M059J (cell line): Measurements from ENCODE around the gene NUDT6. TPM values are rescaled to one million over a fixed set of nuclear protein-coding genes. Genes with fewer than 3 reads are reported as not detected.
"Not testable (repeated sequence)": the region's sequence is repeated elsewhere in the genome, so short reads cannot be mapped to it uniquely, and the experiment has no call there.

Experiments
- DNase-seq: peaks from one replicate; pipeline ENCODE4 v3.0.0-alpha.2; 2012; ENCODE audit warnings: low read depth
- total RNA-seq: library from RNA; depleted of rRNA; stranded (reverse); fragments of >200 nt; shearing (Covaris generic); gene quantifications from 2 replicates; pipeline ENCODE4 v1.2.3, GENCODE V29; 2014

NUDT6 gene
- total RNA-seq, 1 experiment from 2014 or later: 11.0 TPM

DNA sequence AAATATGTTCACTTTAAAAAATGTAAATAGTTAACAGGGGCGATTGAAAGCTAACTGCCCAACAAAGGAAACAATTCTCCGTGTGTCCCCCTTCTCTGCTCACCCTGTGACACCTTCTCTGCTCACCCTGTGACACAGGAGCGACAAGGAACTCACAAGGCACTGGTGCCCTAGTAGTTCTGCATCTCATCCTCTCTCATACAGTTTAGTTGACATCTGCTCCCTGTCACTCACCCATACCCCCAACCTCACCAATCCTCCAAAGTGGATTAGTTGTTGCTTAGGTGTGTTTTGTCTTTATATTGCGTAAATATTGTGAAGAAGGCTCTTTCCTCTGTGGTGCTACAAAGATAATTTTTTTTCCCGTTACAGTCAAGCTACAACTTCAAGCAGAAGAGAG is 46.4 kb downstream of the NUDT6 start:
- DNase-seq: no peak

DNA sequence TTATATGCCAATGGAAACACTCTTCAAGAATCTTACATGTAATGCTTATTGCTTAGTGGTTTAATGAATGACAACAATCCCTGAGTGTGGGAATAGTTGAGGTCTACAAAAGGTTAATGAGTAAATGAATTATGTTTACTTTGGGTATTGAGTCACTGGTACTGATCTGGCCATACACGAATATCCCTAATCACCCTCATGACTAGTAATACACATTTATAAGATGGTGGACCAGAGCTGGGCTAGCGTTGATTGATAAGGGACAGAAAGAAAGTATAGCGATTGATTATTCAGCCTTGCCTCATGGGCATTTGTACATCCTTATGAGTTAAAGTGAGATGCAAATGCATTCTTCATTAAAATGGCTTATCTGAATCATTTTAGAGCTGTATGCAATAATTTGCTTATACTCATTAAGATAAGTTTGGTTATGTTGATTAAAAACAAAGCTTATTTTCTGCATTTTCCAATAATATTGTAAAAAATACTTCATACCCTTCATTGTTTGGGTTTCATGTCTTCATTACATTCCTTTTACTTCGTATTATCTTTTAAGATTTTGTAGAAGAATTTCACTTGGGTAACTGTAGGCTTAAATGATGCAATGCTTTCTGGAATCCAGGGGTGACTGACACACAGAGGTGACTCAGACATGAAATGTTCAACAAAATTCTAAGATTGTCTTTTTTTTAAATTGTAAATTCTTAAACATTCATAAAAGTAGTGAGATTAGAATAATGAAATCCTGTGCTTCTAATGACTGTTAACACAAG is 48.4 kb downstream of the NUDT6 start:
- peak; percentile 76 for DNase-seq

DNA sequence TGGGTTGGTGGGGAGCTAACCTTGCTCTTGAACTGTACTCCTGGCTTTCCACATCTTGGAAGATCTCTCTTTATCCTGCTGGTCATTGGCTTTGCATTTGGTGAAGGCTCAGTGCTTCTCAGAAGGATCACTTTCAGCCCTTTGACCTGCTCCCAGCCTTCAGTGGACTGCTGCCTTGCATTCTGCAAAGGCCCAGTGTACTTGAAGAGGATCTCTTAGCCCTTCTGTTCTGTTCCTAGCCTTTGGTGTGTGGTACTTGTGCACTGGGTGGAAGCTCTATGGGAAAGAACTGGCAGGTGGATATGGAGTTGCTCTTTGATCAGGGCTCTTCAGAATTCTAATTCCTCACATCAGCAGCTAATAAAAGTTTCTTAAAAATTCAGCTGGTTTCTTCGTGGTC is 49.3 kb downstream of the NUDT6 start:
- peak; percentile 26 for DNase-seq

DNA sequence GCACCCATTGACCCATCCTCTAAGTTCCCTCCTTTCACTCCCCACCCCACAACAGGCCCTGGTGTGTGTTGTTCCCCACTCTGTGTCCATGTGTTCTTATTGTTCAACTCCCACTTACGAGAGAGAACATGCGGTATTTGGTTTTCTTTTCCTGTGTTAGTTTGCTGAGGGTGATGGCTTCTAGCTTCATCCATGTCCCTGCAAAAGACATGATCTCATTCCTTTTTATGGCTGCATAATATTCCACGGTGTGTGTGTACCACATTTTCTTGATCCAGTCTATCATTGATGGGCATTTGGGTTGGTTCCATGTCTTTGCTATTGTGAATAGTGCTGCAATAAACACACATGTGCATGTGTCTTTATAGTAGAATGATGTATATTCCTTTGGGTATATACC is 54.2 kb downstream of the NUDT6 start:
- DNase-seq: not testable (repeated sequence)

DNA sequence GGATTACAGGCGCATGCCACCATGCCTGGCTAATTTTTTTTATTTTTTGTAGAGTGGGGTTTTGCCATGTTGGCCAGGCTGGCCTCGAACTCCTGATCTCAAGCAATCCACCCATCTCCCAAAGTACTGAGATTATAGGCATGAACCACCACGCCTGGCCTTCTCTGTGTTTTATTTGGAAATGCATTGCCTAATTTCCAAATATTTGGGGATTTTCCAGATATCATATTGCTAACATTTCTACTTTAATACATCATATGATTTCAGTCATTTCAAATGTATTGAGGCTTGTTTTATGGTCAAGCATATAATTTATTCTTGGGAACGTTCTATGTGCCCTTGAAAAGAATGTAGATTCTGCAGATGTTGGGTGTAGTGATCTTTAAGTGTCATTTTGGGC is 57.0 kb downstream of the NUDT6 start:
- no peak for DNase-seq

DNA sequence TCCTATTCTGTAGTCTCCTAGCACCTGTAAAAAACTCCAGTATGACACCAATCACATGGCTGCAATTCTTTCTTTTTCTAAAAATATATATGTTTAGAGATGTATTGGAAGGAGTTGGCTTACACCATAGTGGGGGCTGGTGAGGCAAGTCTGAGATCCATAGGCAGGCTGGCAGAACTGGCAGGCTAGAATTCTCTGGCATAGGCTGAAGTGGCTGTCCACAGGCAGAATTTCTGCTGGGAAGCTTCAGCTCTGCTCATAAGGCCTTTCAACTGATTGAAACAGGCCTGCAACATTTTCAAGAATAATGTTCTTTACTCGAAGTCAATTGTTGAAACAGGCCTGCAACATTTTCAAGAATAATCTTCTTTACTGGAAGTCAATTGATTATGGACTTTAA is 58.8 kb downstream of the NUDT6 start:
- DNase-seq: no peak

DNA sequence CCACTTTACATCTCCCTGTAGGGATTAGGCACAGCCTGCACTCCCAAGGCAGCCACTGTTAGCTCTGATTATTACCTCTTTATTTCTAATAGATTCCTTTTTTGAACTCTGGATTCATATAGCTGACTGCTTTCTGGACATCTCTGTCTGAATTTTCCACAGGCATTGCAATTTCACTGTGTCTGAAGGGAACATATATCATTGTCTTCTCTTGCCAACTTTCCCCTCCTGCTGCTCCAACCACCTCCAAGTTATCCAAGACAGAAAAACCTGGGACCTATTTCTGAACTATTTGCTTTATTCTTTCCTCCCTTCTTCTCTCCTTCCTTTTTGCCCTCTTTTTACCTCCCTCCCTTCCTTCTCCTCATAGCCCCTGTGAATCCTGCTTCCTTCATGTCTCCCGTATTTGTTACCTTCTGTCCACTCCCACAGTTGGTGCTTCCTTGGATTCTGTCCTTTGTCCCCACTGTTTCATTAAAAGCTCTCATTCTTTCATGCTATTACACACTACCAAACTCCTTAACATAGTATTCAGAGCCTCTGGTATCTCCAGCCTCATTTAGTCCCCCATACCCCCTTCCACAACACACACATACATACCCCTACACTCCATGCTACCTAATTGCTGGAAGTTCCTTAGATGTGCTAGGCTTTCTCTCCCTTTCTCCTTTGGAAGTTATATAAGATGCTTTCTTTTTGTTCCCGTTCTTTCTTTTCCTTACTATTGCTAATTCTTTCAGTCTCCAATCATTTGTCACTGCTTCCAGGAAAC is 61.0 kb downstream of the NUDT6 start:
- no peak for DNase-seq

DNA sequence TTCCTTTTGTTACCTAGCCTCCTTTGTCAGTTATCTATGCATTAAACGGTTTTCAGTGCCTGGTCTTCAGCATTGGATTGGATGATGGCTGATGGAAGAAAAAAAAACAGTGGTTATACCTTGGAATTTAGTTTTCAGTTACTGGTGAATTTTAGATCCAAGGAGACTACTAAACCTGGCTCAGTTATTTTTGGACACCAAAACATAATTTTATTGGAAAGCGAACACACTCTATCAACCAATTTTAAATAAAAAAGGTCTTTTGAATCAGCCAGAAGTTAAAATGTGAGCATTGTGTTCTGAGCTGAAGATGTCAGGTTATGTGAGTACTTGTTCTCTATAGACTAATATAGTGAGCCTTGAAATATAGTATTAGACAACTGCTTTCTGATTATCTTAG is 63.7 kb downstream of the NUDT6 start:
- no peak for DNase-seq

DNA sequence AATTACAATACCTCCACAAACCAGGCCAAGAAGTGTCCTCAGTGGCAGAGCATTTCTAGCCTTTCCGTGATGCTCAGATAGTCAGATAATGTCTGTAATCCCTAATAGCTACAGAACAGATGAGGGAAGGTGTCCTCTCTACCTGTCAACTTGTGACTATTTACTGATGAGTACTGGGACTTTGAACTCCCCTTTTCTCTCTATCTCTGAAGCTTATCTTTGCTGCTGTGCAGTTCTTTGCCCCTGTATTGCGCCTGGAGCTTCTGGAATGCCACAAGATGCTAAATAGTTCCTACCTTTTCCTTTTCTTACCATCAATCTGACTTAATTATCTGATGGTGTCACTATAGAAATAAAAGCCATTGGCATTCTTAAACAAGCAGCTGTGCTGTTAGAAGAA is 65.2 kb downstream of the NUDT6 start:
- no peak for DNase-seq

DNA sequence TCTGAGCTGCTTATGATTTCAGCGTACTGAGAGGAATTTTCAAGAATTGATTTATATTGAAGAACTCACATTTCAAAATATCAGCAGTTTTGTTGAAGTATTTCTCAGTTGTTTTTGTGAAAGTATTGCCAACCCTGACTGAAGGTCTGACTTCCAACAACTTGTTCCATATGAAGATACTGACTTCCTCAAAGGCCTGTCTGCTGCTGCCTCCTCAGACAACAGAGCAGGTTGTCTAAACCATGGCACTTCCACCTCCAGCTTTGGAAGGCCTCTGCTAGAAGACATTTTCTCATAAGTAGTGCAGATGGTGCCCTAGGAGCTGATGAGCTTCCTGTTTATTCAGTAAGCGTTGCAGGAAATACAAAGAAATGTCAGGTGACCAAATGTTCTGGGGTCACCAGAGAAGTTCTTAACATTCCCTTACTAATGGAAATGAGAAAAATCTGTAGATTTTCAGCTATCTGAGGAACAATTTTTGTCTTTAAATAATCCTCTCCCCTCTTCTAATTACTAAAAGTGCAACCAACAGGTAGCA is 67.0 kb downstream of the NUDT6 start:
- no peak for DNase-seq

DNA sequence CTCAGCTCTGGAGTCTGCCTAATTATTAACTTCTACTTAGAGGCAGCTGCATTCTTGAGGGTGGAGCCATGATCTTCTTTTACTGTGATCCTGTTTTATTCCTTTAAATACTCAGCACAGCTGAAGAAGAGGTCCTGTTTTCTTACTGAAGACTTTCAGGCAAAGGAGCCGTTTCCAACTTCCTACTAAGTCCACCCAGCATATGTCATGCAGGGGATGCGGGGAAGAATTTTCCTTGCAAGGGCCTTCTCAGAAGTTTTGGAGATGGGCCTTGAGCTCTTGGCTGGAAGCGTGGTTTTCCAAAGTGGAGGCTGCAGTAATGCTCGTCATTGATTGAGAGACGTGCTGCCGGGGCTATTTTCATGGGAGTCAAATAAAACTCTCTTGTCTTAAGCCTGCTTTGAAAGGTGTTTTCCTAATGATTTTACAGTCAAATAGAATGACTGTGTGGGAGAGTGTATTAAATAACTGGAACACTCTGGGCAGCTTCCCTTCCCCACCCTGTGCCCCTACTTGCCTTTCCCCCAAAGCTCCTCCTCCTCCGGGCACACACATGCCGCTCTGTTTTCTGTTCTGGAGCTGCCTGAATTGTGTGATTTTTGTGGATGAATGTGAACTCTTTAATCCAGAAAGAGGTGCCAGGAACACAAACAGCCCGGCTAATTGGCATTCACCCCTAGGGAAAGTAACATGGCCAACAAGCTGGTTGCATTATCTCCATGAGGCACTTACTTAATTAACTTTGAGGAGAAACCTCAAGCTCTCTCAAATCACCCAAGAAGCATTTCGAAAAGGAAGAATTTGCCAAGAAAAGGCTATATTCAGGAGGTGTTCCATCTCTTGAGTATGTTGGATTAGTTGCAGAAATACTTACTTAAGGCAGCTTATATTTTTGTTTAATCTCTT is 67.7 kb downstream of the NUDT6 start:
- no peak for DNase-seq

DNA sequence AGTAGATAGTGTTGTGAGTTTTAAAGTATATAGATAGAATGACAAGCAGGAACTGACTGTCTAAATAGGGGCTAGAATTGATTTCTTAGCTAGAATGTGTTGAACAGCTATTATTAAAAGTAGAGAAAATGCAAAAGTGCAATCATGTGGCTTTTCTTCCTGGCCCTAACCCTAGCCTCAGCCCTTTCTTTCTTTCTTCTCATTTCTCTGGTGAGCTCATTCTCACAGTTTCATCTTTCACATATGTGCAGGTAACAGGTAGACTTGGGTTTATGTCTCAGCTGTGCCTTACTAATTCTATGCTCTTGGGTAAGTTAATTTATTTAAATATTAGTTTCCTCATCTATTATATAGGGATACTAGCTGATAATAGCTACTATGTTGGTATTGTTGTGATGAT is 70.8 kb downstream of the NUDT6 start:
- DNase-seq: no peak

DNA sequence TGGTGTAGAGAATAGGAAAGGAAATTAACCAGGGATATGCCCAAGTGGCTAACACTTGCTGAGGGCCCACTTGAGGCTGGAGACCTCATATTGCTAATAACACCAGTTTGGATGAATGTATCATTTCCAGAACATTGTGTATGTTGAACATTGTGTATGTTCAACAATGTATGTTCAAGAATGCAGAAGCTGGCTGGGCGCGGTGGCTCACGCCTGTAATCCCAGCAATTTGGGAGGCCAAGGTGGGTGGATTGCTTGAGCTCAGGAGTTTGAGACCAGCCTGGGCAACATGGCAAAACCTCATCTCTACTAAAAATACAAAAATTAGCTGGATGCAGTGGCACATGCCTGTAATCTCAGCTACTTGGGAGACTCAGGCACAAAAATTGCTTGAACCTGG is 72.6 kb downstream of the NUDT6 start:
- DNase-seq: not testable (repeated sequence)

DNA sequence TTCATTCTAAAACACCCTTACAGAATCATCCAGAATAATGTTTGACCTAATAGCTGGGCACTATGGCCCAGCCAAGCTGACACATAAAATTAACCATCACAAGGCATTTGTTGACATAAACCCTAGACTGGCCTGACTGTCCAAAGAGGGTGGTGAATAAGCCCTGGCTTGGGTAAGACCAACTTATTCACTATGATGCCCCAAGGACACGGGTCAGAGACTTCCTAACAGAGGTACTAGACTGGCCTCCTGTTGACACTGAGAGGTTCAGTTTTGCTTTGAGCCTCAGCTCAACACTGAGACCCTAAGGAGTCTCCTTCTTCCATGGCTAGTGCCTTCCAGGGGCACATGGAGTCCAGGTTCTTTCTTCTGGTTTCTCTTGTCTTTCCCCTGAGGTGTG is 74.5 kb downstream of the NUDT6 start:
- DNase-seq: peak; percentile 22

DNA sequence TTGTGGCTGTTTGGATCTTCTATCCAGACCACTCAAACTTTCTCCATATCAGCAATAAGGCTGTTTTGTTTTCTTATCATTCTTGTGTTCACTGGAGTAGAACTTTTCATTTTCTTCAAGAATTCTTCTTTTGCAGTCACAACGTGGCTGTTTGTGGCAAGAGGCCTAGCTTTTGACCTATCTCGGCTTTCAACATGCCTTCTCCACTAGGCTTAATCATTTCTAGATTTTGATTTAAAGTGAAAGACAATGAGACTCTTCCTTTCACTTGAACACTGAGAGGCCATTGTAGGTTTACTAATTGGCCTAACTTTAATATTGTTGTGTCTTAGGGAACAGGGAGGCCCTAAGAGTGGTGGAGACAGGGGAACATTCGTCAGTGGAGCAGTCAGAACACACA is 76.6 kb downstream of the NUDT6 start:
- no peak for DNase-seq

DNA sequence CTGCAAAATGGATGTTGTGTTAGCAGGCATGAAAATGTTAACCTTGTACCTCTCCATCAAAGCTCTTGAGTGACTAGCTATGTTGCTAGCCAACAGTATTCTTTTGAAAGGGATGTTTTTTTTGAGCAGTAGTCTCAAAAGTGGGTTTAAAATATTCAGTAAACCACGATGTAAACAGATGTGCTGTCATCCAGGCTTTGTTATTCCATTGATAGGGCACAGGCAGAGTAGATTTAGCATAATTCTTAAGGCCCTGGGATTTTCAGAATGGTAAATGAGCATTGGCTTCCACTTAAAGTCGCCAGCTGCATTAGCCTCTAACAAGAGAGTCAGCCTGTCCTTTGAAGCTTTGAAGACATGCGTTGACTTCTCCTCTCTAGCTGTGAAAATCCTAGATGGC is 77.3 kb downstream of the NUDT6 start:
- DNase-seq: peak; percentile 16

DNA sequence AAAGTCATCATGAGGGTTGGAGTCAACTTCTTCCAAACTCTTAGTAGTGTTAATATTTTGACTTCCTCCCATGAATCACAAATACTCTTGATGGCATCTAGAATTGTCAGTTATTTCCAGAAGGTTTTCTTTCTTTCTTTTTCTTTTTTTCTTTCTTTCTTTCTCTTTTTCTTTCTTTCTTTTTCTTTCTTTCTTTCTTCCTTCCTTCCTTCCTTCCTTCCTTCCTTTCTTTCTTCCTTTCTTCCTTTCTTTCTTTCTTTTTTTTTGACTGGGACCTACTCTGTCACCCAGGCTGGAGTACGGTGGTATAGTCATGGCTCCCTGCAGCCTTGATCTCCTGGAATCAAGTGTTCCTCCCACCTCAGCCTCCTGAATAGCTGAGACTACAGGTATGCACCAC is 78.0 kb downstream of the NUDT6 start:
- not testable (repeated sequence) for DNase-seq

DNA sequence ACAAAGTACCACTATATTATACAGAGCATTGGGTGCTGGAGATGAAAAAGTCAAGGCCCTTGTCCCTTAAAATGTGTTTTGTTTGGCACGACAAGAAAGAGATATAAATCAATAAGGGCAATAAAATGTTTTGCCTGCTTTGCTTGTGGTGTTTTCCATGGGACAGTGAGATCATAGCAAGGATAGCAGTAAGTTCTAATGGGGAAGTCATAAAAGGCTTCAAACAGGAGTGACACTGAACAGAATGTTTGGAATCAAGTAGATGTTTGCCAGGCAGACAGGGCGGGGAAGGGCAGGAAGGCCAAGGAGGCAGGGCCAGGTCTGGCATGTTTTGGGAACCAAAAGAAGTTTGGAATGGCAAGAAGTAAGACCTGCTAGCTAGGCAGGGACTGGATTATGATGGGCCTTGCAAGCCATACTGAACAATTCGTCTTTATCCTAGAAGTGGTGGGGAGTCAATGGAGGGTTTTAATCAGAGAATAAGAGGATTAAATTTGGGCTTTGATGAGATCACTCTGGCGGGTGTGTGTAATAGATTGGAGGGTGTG is 79.3 kb downstream of the NUDT6 start:
- peak; percentile 20 for DNase-seq
